Breast epithelium (tissue), 3 donors: ENCODE data around the gene SIAH3.

Experiments
- CTCF ChIP-seq, 3 donors: fragments of 450-650 bp; IDR thresholded peaks; one replicate each; pipeline ENCODE4 v1.5.1; 2016 to 2017; ENCODE audit warnings: antibody characterized with exemption in 3 of 3, mild to moderate bottlenecking in 3 of 3, moderate library complexity in 3 of 3
- POLR2A ChIP-seq: fragments of 450-650 bp; IDR thresholded peaks from one replicate; pipeline ENCODE4 v1.6.1; 2016; ENCODE audit warnings: antibody characterized with exemption, mild to moderate bottlenecking, moderate library complexity

- TF ChIP-seq CTCF (IDR thresholded peaks at IDR 0.05) (no peak), POLR2A (no peak)
These were observed 69.1 kb downstream of the SIAH3 start for GRCh38 chr13:45782327-45783045.
